Mesodermal cell (in vitro differentiated cells): ENCODE results near the gene RAP1GDS1.

Experiments
- H3K27ac ChIP-seq: 2 replicates; pipeline ENCODE4 v1.7.0; 2013; ENCODE audit warnings: mild to moderate bottlenecking, low read depth, low read length, moderate library complexity; ENCODE audit not compliant: severe bottlenecking
- H3K36me3 ChIP-seq: 2 replicates; pipeline ENCODE4 v1.7.1; 2013; ENCODE audit warnings: mild to moderate bottlenecking, low read length, moderate library complexity; ENCODE audit not compliant: control insufficient read depth, insufficient read depth
- H3K4me1 ChIP-seq: one replicate; pipeline ENCODE4 v1.7.1; 2013; ENCODE audit warnings: mild to moderate bottlenecking, low read length; ENCODE audit not compliant: insufficient read depth, control insufficient read depth, poor library complexity, severe bottlenecking
- H3K4me3 ChIP-seq: 2 replicates; pipeline ENCODE4 v1.7.0; 2013; ENCODE audit warnings: low read length, control low read depth, mild to moderate bottlenecking; ENCODE audit not compliant: insufficient read depth, poor library complexity, severe bottlenecking; ENCODE audit errors: extremely low read depth
- H3K9me3 ChIP-seq: 2 replicates; pipeline ENCODE4 v1.7.1; 2013; ENCODE audit warnings: mild to moderate bottlenecking, low read length, moderate library complexity; ENCODE audit not compliant: control insufficient read depth
- WGBS, 2 experiments: methylation state at CpG; one replicate each; pipeline ENCODE4 v1.1.5; 2013; ENCODE audit warnings: missing lambda C conversion rate in 2 of 2; ENCODE audit not compliant: insufficient coverage in 2 of 2; 5-methylcytosine and 5-hydroxymethylcytosine counted together

Gene RAP1GDS1

GRCh38 chr4:98480535-98480934, 219.4 kb downstream of the RAP1GDS1 start:
- Histone ChIP-seq H3K9me3 (peaks cover 2% of the 10 kb centered on the region), H3K4me3 (no peak overlapping the region), H3K27ac (no peak overlapping the region), H3K4me1 (peaks cover 5% of the 10 kb centered on the region), H3K36me3 (peaks cover 55% of the 10 kb centered on the region)
- WGBS, 2 experiments: 87 to 90% methylated on average over 4 to 5 of the region's 5 CpGs

GRCh38 chr4:98481167-98481566, 220.0 kb downstream of the RAP1GDS1 start:
- peaks cover 5% of the 10 kb centered on the region for H3K4me1 ChIP-seq
- H3K27ac ChIP-seq: no peak overlapping the region
- H3K36me3 ChIP-seq: peaks cover 53% of the 10 kb centered on the region
- H3K9me3 ChIP-seq: peaks cover 2% of the 10 kb centered on the region
- WGBS, 2 experiments: 87 to 93% methylated on average over 3 of the region's 3 CpGs
- no peak overlapping the region for H3K4me3 ChIP-seq

GRCh38 chr4:98482503-98482846, 221.3 kb downstream of the RAP1GDS1 start:
- peaks cover 45% of the 10 kb centered on the region for H3K36me3 ChIP-seq
- no peak overlapping the region for H3K4me3 ChIP-seq
- peaks cover 2% of the 10 kb centered on the region for H3K9me3 ChIP-seq
- peaks cover 5% of the 10 kb centered on the region for H3K4me1 ChIP-seq
- 83% methylated on average over 1 of the region's 3 CpGs; no CpG with 5 or more reads in 1 of the 2 experiments for WGBS, 2 experiments
- H3K27ac ChIP-seq: no peak overlapping the region

- Histone ChIP-seq H3K9me3 (peaks cover 2% of the 10 kb centered on the region), H3K4me1 (peaks cover 5% of the 10 kb centered on the region), H3K27ac (no peak overlapping the region), H3K4me3 (no peak overlapping the region), H3K36me3 (peaks cover 39% of the 10 kb centered on the region)
- 85 to 92% methylated on average over 6 of the region's 10 CpGs for WGBS, 2 experiments
These were observed 221.9 kb downstream of the RAP1GDS1 start for GRCh38 chr4:98482847-98483806.

GRCh38 chr4:98484031-98484430, 222.8 kb downstream of the RAP1GDS1 start:
- peaks cover 5% of the 10 kb centered on the region for H3K4me1 ChIP-seq
- peaks cover 36% of the 10 kb centered on the region for H3K36me3 ChIP-seq
- no peak overlapping the region for H3K27ac ChIP-seq
- 86% methylated on average over 1 of the region's 3 CpGs; no CpG with 5 or more reads in 1 of the 2 experiments for WGBS, 2 experiments
- H3K4me3 ChIP-seq: no peak overlapping the region
- H3K9me3 ChIP-seq: peaks cover 2% of the 10 kb centered on the region

- H3K36me3 ChIP-seq: peaks cover 35% of the 10 kb centered on the region
- H3K4me3 ChIP-seq: no peak overlapping the region
- H3K9me3 ChIP-seq: no peaks in the 10 kb centered on the region
- peaks cover 5% of the 10 kb centered on the region for H3K4me1 ChIP-seq
- H3K27ac ChIP-seq: no peak overlapping the region
- 76 to 95% methylated on average over 5 to 6 of the region's 7 CpGs for WGBS, 2 experiments
These were observed 224.7 kb downstream of the RAP1GDS1 start for GRCh38 chr4:98485816-98486345.

GRCh38 chr4:98490251-98490650, 229.1 kb downstream of the RAP1GDS1 start:
- Histone ChIP-seq H3K9me3 (no peaks in the 10 kb centered on the region), H3K36me3 (peaks cover 26% of the 10 kb centered on the region), H3K4me3 (no peak overlapping the region), H3K4me1 (peaks cover 12% of the 10 kb centered on the region), H3K27ac (no peak overlapping the region)
- 84 to 100% methylated on average over 2 of the region's 3 CpGs for WGBS, 2 experiments

- peak overlapping the region; percentile 76 for H3K27ac ChIP-seq
- no peaks in the 10 kb centered on the region for H3K9me3 ChIP-seq
- peaks cover 12% of the 10 kb centered on the region for H3K4me1 ChIP-seq
- peaks cover 22% of the 10 kb centered on the region for H3K36me3 ChIP-seq
- 86 to 90% methylated on average over 1 to 4 of the region's 7 CpGs for WGBS, 2 experiments
- no peak overlapping the region for H3K4me3 ChIP-seq
These were observed 230.8 kb downstream of the RAP1GDS1 start for GRCh38 chr4:98491899-98492559.

- Histone ChIP-seq H3K27ac (no peak overlapping the region), H3K36me3 (peaks cover 26% of the 10 kb centered on the region), H3K9me3 (no peaks in the 10 kb centered on the region), H3K4me1 (peaks cover 12% of the 10 kb centered on the region), H3K4me3 (no peak overlapping the region)
- 100% methylated on average over 1 to 2 of the region's 4 CpGs for WGBS, 2 experiments
These were observed 232.1 kb downstream of the RAP1GDS1 start for GRCh38 chr4:98493296-98493695.
